Esophagus muscularis mucosa (tissue), 4 donors: ENCODE data around the gene MARK1. TPM values are rescaled to one million over a fixed set of nuclear protein-coding genes. Genes with fewer than 3 reads are reported as not detected.

Experiments used
- DNase-seq: peaks from one replicate; pipeline ENCODE4 v3.0.0-alpha.2; 2017; ENCODE audit errors: extremely low spot score
- H3K27ac ChIP-seq, 4 donors: fragments of 200-600 bp; sonication (generic); replicated peaks in 1 of 4; 1 replicate in 3 of 4; 2 replicates in 1 of 4; pipeline ENCODE4 v1.5.1; 2016 to 2019; ENCODE audit warnings: mild to moderate bottlenecking in 1 of 4
- H3K27me3 ChIP-seq, 4 donors: fragments of 200-600 bp; sonication (generic); one replicate each; pipeline versions ENCODE4 v1.5.1 to v1.6.0; 2016 to 2019
- H3K36me3 ChIP-seq, 4 donors: fragments of 200-600 bp; sonication (generic); one replicate each; pipeline ENCODE4 v1.5.1; 2016 to 2019
- H3K4me1 ChIP-seq, 4 donors: fragments of 200-600 bp; sonication (generic); one replicate each; pipeline ENCODE4 v1.5.1; 2016 to 2019
- H3K4me3 ChIP-seq, 4 donors: fragments of 200-600 bp; sonication (generic); 1 replicate in 2 of 4; 2 replicates in 2 of 4; pipeline ENCODE4 v1.5.1; 2016 to 2019; ENCODE audit warnings: mild to moderate bottlenecking in 4 of 4, moderate library complexity in 1 of 4
- H3K9me3 ChIP-seq, 4 donors: fragments of 200-600 bp; sonication (generic); 1 replicate in 3 of 4; 2 replicates in 1 of 4; pipeline ENCODE4 v1.5.1; 2016 to 2019
- CTCF ChIP-seq, 3 experiments: fragments of 200-600 bp in 2 of 3; fragments of 450-650 bp in 1 of 3; sonication (generic) in 2 of 3; IDR thresholded peaks; one replicate each; pipeline ENCODE4 v1.5.1; 2017 to 2019; ENCODE audit warnings: antibody characterized with exemption in 3 of 3, mild to moderate bottlenecking in 2 of 3, moderate library complexity in 1 of 3
- EP300 ChIP-seq: sonication (generic); formaldehyde crosslinking; IDR thresholded peaks from one replicate; pipeline ENCODE4 v1.6.1; 2017; ENCODE audit warnings: antibody characterized with exemption
- POLR2A ChIP-seq: fragments of 450-650 bp; IDR thresholded peaks from one replicate; pipeline ENCODE4 v1.6.1; 2017; ENCODE audit warnings: antibody characterized with exemption, moderate library complexity, mild to moderate bottlenecking, low read depth
- POLR2AphosphoS5 ChIP-seq, 2 donors: sonication (generic); formaldehyde crosslinking; IDR thresholded peaks; one replicate each; pipeline ENCODE4 v1.6.1; 2017; ENCODE audit warnings: antibody characterized with exemption in 2 of 2
- WGBS: methylation state at CpG from one replicate; pipeline ENCODE4 v1.1.5; 2018; 5-methylcytosine and 5-hydroxymethylcytosine counted together
- intact Hi-C: fragments of 100-400 bp; cut with DNase I; formaldehyde crosslinking; loops from one replicate; pipeline ENCODE4 v1.15.1; 2023
- total RNA-seq, 4 donors: library from RNA; depleted of rRNA; stranded (reverse); fragments of >200 nt; gene quantifications; one replicate each; pipeline versions ENCODE4 v1.1.0 to v1.2.1, GENCODE V29; 2016

Gene MARK1
- total RNA-seq, 4 donors from 2014 or later, result 16.7 to 24.4 (median 17.6) TPM

- Histone ChIP-seq H3K36me3 (no peaks in the 10 kb centered on the region), H3K27me3 (no peaks in the 10 kb centered on the region), H3K4me1 (peaks cover 0 to 28% (median 22%) of the 10 kb centered on the region in 4 donors), H3K4me3 (peak overlapping the region; percentile 76 to 93 (median 90)), H3K9me3 (no peaks in the 10 kb centered on the region), H3K27ac (peak overlapping the region; percentile 86 to 90 (median 88))
- no peak for TF ChIP-seq POLR2A
- TF ChIP-seq EP300, result no peak
- TF ChIP-seq POLR2AphosphoS5 (IDR thresholded peaks at IDR 0.05), result no peak
- no peak for TF ChIP-seq CTCF (IDR thresholded peaks at IDR 0.05)
- 30% methylated on average over 6 of the region's 6 CpGs for WGBS
- intact Hi-C loops, result no loop called here
- DNase-seq, result peak; percentile 62
Observed at GRCh38 chr1:220529521-220530020, 1.6 kb downstream of the MARK1 start.

- Histone ChIP-seq H3K4me1 (peaks cover 0 to 18% (median 15%) of the 10 kb centered on the region in 4 donors), H3K9me3 (no peaks in the 10 kb centered on the region), H3K27ac (no peak overlapping the region), H3K36me3 (no peaks in the 10 kb centered on the region), H3K27me3 (no peaks in the 10 kb centered on the region), H3K4me3 (no peak overlapping the region)
- TF ChIP-seq CTCF (IDR thresholded peaks at IDR 0.05), result no peak
- TF ChIP-seq POLR2AphosphoS5 (IDR thresholded peaks at IDR 0.05), result no peak
- TF ChIP-seq EP300, result no peak
- TF ChIP-seq POLR2A, result no peak
- no peak for DNase-seq
- 99% methylated on average over 2 of the region's 2 CpGs for WGBS
- intact Hi-C loops, result no loop called here
Observed at GRCh38 chr1:220533504-220534109, 5.7 kb downstream of the MARK1 start.

DNA sequence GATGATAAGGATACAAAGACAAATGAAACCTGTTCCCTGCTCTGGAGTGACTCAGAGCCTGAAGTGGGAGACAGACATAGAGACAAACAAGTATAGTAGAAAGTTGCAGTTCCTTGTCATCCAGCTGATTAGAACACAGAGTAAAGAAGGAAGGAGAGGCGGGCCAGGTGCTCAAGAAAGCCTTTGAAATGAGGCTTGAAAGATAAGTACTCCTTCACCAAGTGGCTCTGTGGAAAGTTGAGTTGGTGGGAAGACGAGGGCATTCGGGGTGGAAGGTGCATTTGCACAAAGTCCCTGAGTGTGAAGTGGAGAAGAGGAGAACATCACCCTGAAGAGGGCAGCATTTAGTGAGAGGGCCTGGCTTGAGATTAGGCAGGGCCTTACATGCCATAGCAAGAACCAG is 17.0 kb downstream of the MARK1 start:
- H3K36me3 ChIP-seq, result no peaks in the 10 kb centered on the region
- 95% methylated on average over 3 of the region's 3 CpGs for WGBS
- no peaks in the 10 kb centered on the region for H3K9me3 ChIP-seq
- TF ChIP-seq EP300, result no peak
- H3K27ac ChIP-seq, result no peak overlapping the region
- intact Hi-C loops, result no loop called here
- H3K4me1 ChIP-seq, result no peaks in the 10 kb centered on the region
- no peak overlapping the region for H3K4me3 ChIP-seq
- no peaks in the 10 kb centered on the region for H3K27me3 ChIP-seq
- no peak for DNase-seq

DNA sequence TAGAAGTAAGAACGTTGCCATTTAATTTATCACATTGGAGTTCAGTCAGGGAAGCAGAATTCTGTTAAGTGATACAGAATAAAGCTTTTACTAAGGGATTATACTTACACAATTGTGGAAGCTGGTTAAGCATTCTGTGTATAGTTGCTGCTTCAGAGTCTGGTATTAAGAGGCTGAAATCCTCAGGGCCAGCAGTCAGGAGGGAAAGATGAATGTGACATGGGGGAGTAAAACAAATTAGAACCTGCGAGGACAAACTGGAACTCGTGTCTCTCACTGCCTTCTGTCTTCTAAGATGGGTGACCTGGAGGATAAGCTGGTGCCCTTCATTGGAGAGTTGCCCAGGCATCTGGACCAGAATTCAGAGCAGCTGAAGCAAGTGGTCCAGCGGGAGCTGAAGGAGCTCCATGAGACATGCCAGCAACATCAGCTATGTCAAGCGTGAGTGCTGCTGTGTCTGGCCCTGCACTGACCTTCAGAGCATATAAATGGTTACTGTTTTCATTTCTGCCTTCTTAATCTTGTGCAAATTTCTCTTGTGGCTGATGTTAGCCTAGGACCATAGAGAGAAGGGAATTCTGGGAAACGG is 23.0 kb downstream of the MARK1 start:
- 63% methylated on average over 6 of the region's 6 CpGs for WGBS
- Histone ChIP-seq H3K4me1 (peaks cover 0 to 12% (median 10%) of the 10 kb centered on the region in 4 donors), H3K27ac (no peak overlapping the region), H3K27me3 (no peaks in the 10 kb centered on the region), H3K9me3 (no peaks in the 10 kb centered on the region), H3K36me3 (no peaks in the 10 kb centered on the region), H3K4me3 (no peak overlapping the region)
- intact Hi-C loops, result no loop called here
- DNase-seq, result no peak
- TF ChIP-seq POLR2AphosphoS5 (IDR thresholded peaks at IDR 0.05), result no peak
- TF ChIP-seq CTCF (IDR thresholded peaks at IDR 0.05), result no peak
- TF ChIP-seq EP300, result no peak
- no peak for TF ChIP-seq POLR2A

DNA sequence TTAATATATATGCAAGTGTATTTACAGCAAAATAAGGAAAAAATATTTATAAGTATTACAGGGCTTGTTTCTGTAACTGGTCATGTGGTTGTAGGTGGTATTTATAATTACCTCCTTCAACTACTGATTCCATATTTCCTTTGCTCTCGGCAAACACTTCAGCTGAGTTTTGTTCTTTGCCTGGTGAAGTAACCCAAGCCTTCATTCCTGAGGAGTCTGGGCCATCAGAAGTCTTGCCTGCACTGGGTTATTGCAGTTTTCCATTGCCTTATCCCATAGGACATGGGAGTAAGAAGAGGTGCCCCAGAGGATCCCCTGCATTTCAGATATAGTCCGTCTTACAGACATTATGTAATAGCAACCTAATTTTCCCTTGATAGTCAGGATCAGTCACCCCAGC is 23.8 kb downstream of the MARK1 start:
- H3K27ac ChIP-seq, result no peak overlapping the region
- no peaks in the 10 kb centered on the region for H3K36me3 ChIP-seq
- peaks cover 0 to 12% (median 10%) of the 10 kb centered on the region in 4 donors for H3K4me1 ChIP-seq
- H3K27me3 ChIP-seq, result no peaks in the 10 kb centered on the region
- no peak for DNase-seq
- 100% methylated on average over 2 of the region's 2 CpGs for WGBS
- TF ChIP-seq POLR2AphosphoS5 (IDR thresholded peaks at IDR 0.05), result no peak
- TF ChIP-seq POLR2A, result no peak
- no peak for TF ChIP-seq EP300
- no peak overlapping the region for H3K4me3 ChIP-seq
- H3K9me3 ChIP-seq, result no peaks in the 10 kb centered on the region
- intact Hi-C loops, result no loop called here
